ENCODE data around the gene CPED1. TPM values are rescaled to one million over a fixed set of nuclear protein-coding genes. Genes with fewer than 3 reads are reported as not detected.

Gene CPED1
- total RNA-seq, 4 donors from 2014 or later, result 1.9 to 4.4 (median 3.7) TPM

GRCh38 chr7:121048195-121048594 lies 59.7 kb downstream of the CPED1 start:
- WGBS, 2 donors, result 61 to 69% methylated on average over 4 of the region's 4 CpGs
- TF ChIP-seq POLR2A (IDR thresholded peaks at IDR 0.05) (no peak), CTCF (IDR thresholded peaks at IDR 0.05) (no peak)
- no peak overlapping the region for H3K4me3 ChIP-seq (ENCODE audit: low read depth, poor library complexity, severe bottlenecking)
- intact Hi-C loops (cut with DNase I; ENCODE audit: low total_unique reads), result no loop called here
- no peak for DNase-seq (ENCODE audit: low spot score in 2 of 2)

- 81% methylated on average over 3 of the region's 3 CpGs for WGBS, 2 donors
- no peak for DNase-seq (ENCODE audit: low spot score in 2 of 2)
- no peak for TF ChIP-seq CTCF (IDR thresholded peaks at IDR 0.05)
- no peak for TF ChIP-seq POLR2A (IDR thresholded peaks at IDR 0.05)
- no peak overlapping the region for H3K4me3 ChIP-seq (ENCODE audit: low read depth, poor library complexity, severe bottlenecking)
- intact Hi-C loops (cut with DNase I; ENCODE audit: low total_unique reads), result no loop called here
These were observed 60.7 kb downstream of the CPED1 start for GRCh38 chr7:121049028-121049791.

GRCh38 chr7:121049897-121050296 lies 61.4 kb downstream of the CPED1 start:
- no peak for TF ChIP-seq CTCF (IDR thresholded peaks at IDR 0.05)
- TF ChIP-seq POLR2A (IDR thresholded peaks at IDR 0.05), result no peak
- intact Hi-C loops (cut with DNase I; ENCODE audit: low total_unique reads), result no loop called here
- DNase-seq (ENCODE audit: low spot score in 2 of 2), result no peak
- no peak overlapping the region for H3K4me3 ChIP-seq (ENCODE audit: low read depth, poor library complexity, severe bottlenecking)

GRCh38 chr7:121053219-121053618 lies 64.7 kb downstream of the CPED1 start:
- no peak for DNase-seq (ENCODE audit: low spot score in 2 of 2)
- H3K4me3 ChIP-seq (ENCODE audit: low read depth, poor library complexity, severe bottlenecking), result no peak overlapping the region
- WGBS, 2 donors, result 91 to 95% methylated on average over 1 of the region's 1 CpG
- TF ChIP-seq CTCF (IDR thresholded peaks at IDR 0.05) (no peak), POLR2A (IDR thresholded peaks at IDR 0.05) (no peak)
- intact Hi-C loops (cut with DNase I; ENCODE audit: low total_unique reads), result no loop called here

- 51 to 63% methylated on average over 1 of the region's 1 CpG for WGBS, 2 donors
- intact Hi-C loops (cut with DNase I; ENCODE audit: low total_unique reads), result no loop called here
- TF ChIP-seq POLR2A (IDR thresholded peaks at IDR 0.05) (no peak), CTCF (IDR thresholded peaks at IDR 0.05) (no peak)
These were observed 66.4 kb downstream of the CPED1 start for GRCh38 chr7:121054925-121055324.

GRCh38 chr7:121057878-121058277 lies 69.4 kb downstream of the CPED1 start:
- TF ChIP-seq POLR2A (IDR thresholded peaks at IDR 0.05), result no peak
- no peak for TF ChIP-seq CTCF (IDR thresholded peaks at IDR 0.05)
- intact Hi-C loops (cut with DNase I; ENCODE audit: low total_unique reads), result no loop called here
- no peak overlapping the region for H3K4me3 ChIP-seq (ENCODE audit: low read depth, poor library complexity, severe bottlenecking)
- DNase-seq (ENCODE audit: low spot score in 2 of 2), result no peak
- 90 to 96% methylated on average over 5 of the region's 5 CpGs for WGBS, 2 donors

More at GRCh38 chr7:121054925-121055324, 66.4 kb downstream of the CPED1 start:
- no peak overlapping the region for H3K4me3 ChIP-seq (ENCODE audit: low read depth, poor library complexity, severe bottlenecking)
- DNase-seq (ENCODE audit: low spot score in 2 of 2), result no peak
